CD1c-positive myeloid dendritic cell (primary cell): Measurements from ENCODE around the gene SLC35G2.
A peak's percentile ranks its signal among the peaks of the same experiment; 100 is the strongest.
"Not testable (repeated sequence)": the region's sequence is repeated elsewhere in the genome, so short reads cannot be mapped to it uniquely, and the experiment has no call there.

Source experiments
- DNase-seq: peaks from one replicate; pipeline ENCODE4 v3.0.0-alpha.2; 2016; ENCODE audit errors: extremely low spot score

SLC35G2 gene

GRCh38 chr3:136885357-136886213 is 66.7 kb downstream of the SLC35G2 start:
- no peak for DNase-seq

- no peak for DNase-seq
These were observed 71.0 kb downstream of the SLC35G2 start for GRCh38 chr3:136889947-136890346.

GRCh38 chr3:136891934-136892855 is 73.3 kb downstream of the SLC35G2 start:
- no peak for DNase-seq

GRCh38 chr3:136893848-136894443 is 75.0 kb downstream of the SLC35G2 start:
- DNase-seq, result no peak

- not testable (repeated sequence) for DNase-seq
These were observed 78.2 kb downstream of the SLC35G2 start for GRCh38 chr3:136897171-136897570.

GRCh38 chr3:136898549-136898948 is 79.6 kb downstream of the SLC35G2 start:
- DNase-seq, result no peak

GRCh38 chr3:136898954-136899353 is 80.0 kb downstream of the SLC35G2 start:
- no peak for DNase-seq

- DNase-seq, result peak; percentile 15
These were observed 80.8 kb downstream of the SLC35G2 start for GRCh38 chr3:136899622-136900158.

GRCh38 chr3:136900694-136901093 is 81.8 kb downstream of the SLC35G2 start:
- not testable (repeated sequence) for DNase-seq

- no peak for DNase-seq
These were observed 82.5 kb downstream of the SLC35G2 start for GRCh38 chr3:136901391-136901790.

GRCh38 chr3:136902530-136902929 is 83.6 kb downstream of the SLC35G2 start:
- not testable (repeated sequence) for DNase-seq

- DNase-seq, result no peak
These were observed 85.0 kb downstream of the SLC35G2 start for GRCh38 chr3:136903899-136904298.

- no peak for DNase-seq
These were observed 85.8 kb downstream of the SLC35G2 start for GRCh38 chr3:136904746-136905145.
